Type B pancreatic cell (in vitro differentiated cells): ENCODE results near the gene PDXK. TPM values are rescaled to one million over a fixed set of nuclear protein-coding genes. Genes with fewer than 3 reads are reported as not detected.

Source experiments
- DNase-seq: peaks from one replicate; pipeline ENCODE4 v3.0.0; 2021; ENCODE audit warnings: mixed read lengths; ENCODE audit not compliant: unreplicated experiment; ENCODE audit errors: extremely low spot score
- H3K27ac Mint-ChIP-seq: 2 replicates; pipeline ENCODE4 v1.8.0; 2021; ENCODE audit warnings: mild to moderate bottlenecking, mixed read lengths
- H3K27me3 Mint-ChIP-seq: 2 replicates; pipeline ENCODE4 v1.8.0; 2021; ENCODE audit warnings: mixed read lengths
- H3K36me3 Mint-ChIP-seq: 2 replicates; pipeline ENCODE4 v1.8.0; 2021; ENCODE audit warnings: mixed read lengths
- H3K4me1 Mint-ChIP-seq: one replicate; pipeline ENCODE4 v1.8.0; 2021; ENCODE audit warnings: mixed read lengths; ENCODE audit not compliant: unreplicated experiment
- H3K4me3 Mint-ChIP-seq: 2 replicates; pipeline ENCODE4 v1.8.0; 2021; ENCODE audit warnings: mild to moderate bottlenecking, mixed read lengths
- H3K9me3 Mint-ChIP-seq: 2 replicates; pipeline ENCODE4 v1.8.0; 2021; ENCODE audit warnings: mixed read lengths
- CTCF ChIP-seq: fragments of 200-600 bp; sonication (generic); conservative IDR thresholded peaks from 2 replicates; pipeline ENCODE4 v1.5.0; 2021; ENCODE audit warnings: antibody characterized with exemption, mild to moderate bottlenecking
- total RNA-seq: library from RNA; stranded (reverse); gene quantifications from 2 replicates; pipeline ENCODE4 v1.2.1, GENCODE V29; 2021; ENCODE audit warnings: low replicate concordance

The PDXK gene
- total RNA-seq, 1 donor from 2014 or later: 94.4 TPM

GRCh38 chr21:43731891-43732711 lies 13.2 kb downstream of the PDXK start:
- H3K9me3 Mint-ChIP-seq: no peaks in the 10 kb centered on the region
- H3K4me3 Mint-ChIP-seq: no peak overlapping the region
- no peak for TF ChIP-seq CTCF
- no peaks in the 10 kb centered on the region for H3K27me3 Mint-ChIP-seq
- no peak for DNase-seq
- H3K36me3 Mint-ChIP-seq: no peaks in the 10 kb centered on the region
- peak overlapping the region; percentile 40 for H3K27ac Mint-ChIP-seq
- peaks cover 29% of the 10 kb centered on the region for H3K4me1 Mint-ChIP-seq

GRCh38 chr21:43733060-43733459 lies 14.1 kb downstream of the PDXK start:
- Mint-ChIP-seq H3K36me3 (no peaks in the 10 kb centered on the region), H3K4me3 (no peak overlapping the region), H3K4me1 (peaks cover 23% of the 10 kb centered on the region), H3K27ac (no peak overlapping the region), H3K27me3 (no peaks in the 10 kb centered on the region), H3K9me3 (no peaks in the 10 kb centered on the region)
- no peak for DNase-seq
- no peak for TF ChIP-seq CTCF

- TF ChIP-seq CTCF: no peak
- H3K27me3 Mint-ChIP-seq: no peaks in the 10 kb centered on the region
- H3K27ac Mint-ChIP-seq: peak overlapping the region; percentile 41
- H3K36me3 Mint-ChIP-seq: no peaks in the 10 kb centered on the region
- no peak overlapping the region for H3K4me3 Mint-ChIP-seq
- peaks cover 23% of the 10 kb centered on the region for H3K4me1 Mint-ChIP-seq
- DNase-seq: no peak
- no peaks in the 10 kb centered on the region for H3K9me3 Mint-ChIP-seq
These were observed 14.7 kb downstream of the PDXK start for GRCh38 chr21:43733529-43734071.

- Mint-ChIP-seq H3K9me3 (no peaks in the 10 kb centered on the region), H3K36me3 (peaks cover 2% of the 10 kb centered on the region), H3K27me3 (no peaks in the 10 kb centered on the region), H3K27ac (peak overlapping the region; percentile 41), H3K4me1 (peaks cover 21% of the 10 kb centered on the region), H3K4me3 (no peak overlapping the region)
- DNase-seq: no peak
- TF ChIP-seq CTCF: no peak
These were observed 15.4 kb downstream of the PDXK start for GRCh38 chr21:43734131-43734927.

- no peaks in the 10 kb centered on the region for H3K9me3 Mint-ChIP-seq
- DNase-seq: no peak
- H3K4me1 Mint-ChIP-seq: peaks cover 22% of the 10 kb centered on the region
- H3K27me3 Mint-ChIP-seq: no peaks in the 10 kb centered on the region
- H3K4me3 Mint-ChIP-seq: no peak overlapping the region
- no peak overlapping the region for H3K27ac Mint-ChIP-seq
- H3K36me3 Mint-ChIP-seq: peaks cover 5% of the 10 kb centered on the region
- TF ChIP-seq CTCF: no peak
These were observed 15.9 kb downstream of the PDXK start for GRCh38 chr21:43734928-43735229.
